Gastrocnemius medialis (tissue), 4 donors: ENCODE measurements around the gene MEIKIN. TPM values are rescaled to one million over a fixed set of nuclear protein-coding genes. Genes with fewer than 3 reads are reported as not detected.

Source experiments
- ATAC-seq, 2 donors: fragments of 150-250 bp; one replicate each; pipeline ENCODE4 v1.9.1; 2016
- DNase-seq, 2 donors: peaks; one replicate each; pipeline ENCODE4 v3.0.0-alpha.2; 2019
- H3K27ac ChIP-seq, 4 donors: fragments of 200-600 bp; sonication (generic); 1 replicate in 1 of 4; 2 replicates in 3 of 4; pipeline ENCODE4 v1.5.1; 2016 to 2018; ENCODE audit warnings: mild to moderate bottlenecking in 2 of 4, moderate library complexity in 1 of 4
- H3K27me3 ChIP-seq, 3 donors: fragments of 200-600 bp; sonication (generic) in 2 of 3; 1 replicate in 1 of 3; 2 replicates in 2 of 3; pipeline versions ENCODE4 v1.5.1 to v1.6.0; 2016 to 2019; ENCODE audit warnings: mild to moderate bottlenecking in 1 of 3, moderate library complexity in 1 of 3
- H3K36me3 ChIP-seq, 2 donors: fragments of 200-600 bp; sonication (generic) in 1 of 2; one replicate each; pipeline ENCODE4 v1.5.1; 2017 to 2018
- H3K4me1 ChIP-seq, 2 donors: fragments of 200-600 bp; sonication (generic) in 1 of 2; one replicate each; pipeline ENCODE4 v1.5.1; 2016 to 2017; ENCODE audit warnings: mild to moderate bottlenecking in 2 of 2
- H3K4me3 ChIP-seq, 4 donors: fragments of 200-600 bp; sonication (generic) in 3 of 4; 1 replicate in 1 of 4; 2 replicates in 3 of 4; pipeline ENCODE4 v1.5.1; 2016 to 2019; ENCODE audit warnings: mild to moderate bottlenecking in 2 of 4
- H3K9me3 ChIP-seq, 3 donors: fragments of 200-600 bp; sonication (generic) in 2 of 3; 1 replicate in 1 of 3; 2 replicates in 2 of 3; pipeline ENCODE4 v1.5.1; 2016 to 2019
- POLR2A ChIP-seq, 2 donors: fragments of 450-650 bp; IDR thresholded peaks; one replicate each; pipeline ENCODE4 v1.6.1; 2017; ENCODE audit warnings: antibody characterized with exemption in 2 of 2, mild to moderate bottlenecking in 2 of 2, moderate library complexity in 2 of 2
- in situ Hi-C, 4 donors: fragments of 200-750 bp; cut with MboI; loops; one replicate each; pipeline versions ENCODE4 v1.15.0 to v1.8.0; 2017; ENCODE audit warnings: low sequenced_read_pairs in 4 of 4
- intact Hi-C: fragments of 100-400 bp; cut with DNase I; formaldehyde crosslinking; loops from one replicate; pipeline ENCODE4 v1.15.1; 2023; ENCODE audit warnings: low total_unique reads
- total RNA-seq, 4 donors: library from RNA; depleted of rRNA; stranded (reverse); fragments of >200 nt; gene quantifications; one replicate each; pipeline versions ENCODE4 v1.1.0 to v1.2.3, GENCODE V29; 2016
- TF ChIP-seq, protein P1 (sequence below), 5 experiments: fragments of 450-650 bp in 3 of 5; fragments of 200-600 bp in 2 of 5; sonication (generic) in 2 of 5; IDR thresholded peaks in 4 of 5; conservative IDR thresholded peaks in 1 of 5; 1 replicate in 4 of 5; 2 replicates in 1 of 5; pipeline ENCODE4 v1.5.1; 2016 to 2019; ENCODE audit warnings: antibody characterized with exemption in 5 of 5, mild to moderate bottlenecking in 3 of 5, moderate library complexity in 3 of 5

Gene MEIKIN
- total RNA-seq, 4 donors from 2014 or later, result not detected

DNA sequence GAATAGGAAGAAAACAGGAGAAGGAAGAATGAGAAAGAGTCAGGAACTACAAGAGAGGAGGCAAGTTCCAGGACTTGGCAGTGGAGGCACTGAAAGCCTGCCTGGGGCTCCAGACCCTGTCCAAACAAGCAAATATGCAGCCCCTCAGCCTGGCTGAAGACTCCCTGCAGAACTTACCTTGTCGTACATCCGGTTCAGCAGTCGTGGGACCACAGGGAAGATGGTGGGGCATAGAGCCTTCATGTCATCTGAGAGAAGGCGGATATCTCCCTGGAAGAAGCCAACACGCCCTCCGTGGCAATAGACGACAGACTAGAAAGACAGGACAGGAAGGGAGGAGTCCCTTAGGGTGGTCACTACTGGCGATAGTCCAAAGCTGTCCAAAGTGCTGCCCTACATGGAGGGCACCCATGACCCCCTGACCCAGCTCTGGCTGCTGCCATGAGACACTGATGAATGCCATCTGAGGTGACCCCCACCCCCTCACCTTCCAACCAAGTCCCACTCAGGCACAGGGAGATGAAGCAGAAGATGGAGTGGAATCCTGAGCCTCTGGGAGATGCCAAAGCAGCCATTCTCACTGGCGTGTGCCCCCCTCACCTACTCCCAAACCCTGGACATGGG, 27.7 kb upstream of the MEIKIN start:
- no peak overlapping the region for H3K27ac ChIP-seq
- H3K4me3 ChIP-seq, result no peak overlapping the region
- no peak for DNase-seq
- no peaks in the 10 kb centered on the region for H3K4me1 ChIP-seq
- TF ChIP-seq, protein P1, sequence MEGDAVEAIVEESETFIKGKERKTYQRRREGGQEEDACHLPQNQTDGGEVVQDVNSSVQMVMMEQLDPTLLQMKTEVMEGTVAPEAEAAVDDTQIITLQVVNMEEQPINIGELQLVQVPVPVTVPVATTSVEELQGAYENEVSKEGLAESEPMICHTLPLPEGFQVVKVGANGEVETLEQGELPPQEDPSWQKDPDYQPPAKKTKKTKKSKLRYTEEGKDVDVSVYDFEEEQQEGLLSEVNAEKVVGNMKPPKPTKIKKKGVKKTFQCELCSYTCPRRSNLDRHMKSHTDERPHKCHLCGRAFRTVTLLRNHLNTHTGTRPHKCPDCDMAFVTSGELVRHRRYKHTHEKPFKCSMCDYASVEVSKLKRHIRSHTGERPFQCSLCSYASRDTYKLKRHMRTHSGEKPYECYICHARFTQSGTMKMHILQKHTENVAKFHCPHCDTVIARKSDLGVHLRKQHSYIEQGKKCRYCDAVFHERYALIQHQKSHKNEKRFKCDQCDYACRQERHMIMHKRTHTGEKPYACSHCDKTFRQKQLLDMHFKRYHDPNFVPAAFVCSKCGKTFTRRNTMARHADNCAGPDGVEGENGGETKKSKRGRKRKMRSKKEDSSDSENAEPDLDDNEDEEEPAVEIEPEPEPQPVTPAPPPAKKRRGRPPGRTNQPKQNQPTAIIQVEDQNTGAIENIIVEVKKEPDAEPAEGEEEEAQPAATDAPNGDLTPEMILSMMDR (IDR thresholded peaks at IDR 0.05 in 4 of 5, conservative IDR thresholded peaks at IDR 0.05 in 1 of 5), result no peak
- TF ChIP-seq POLR2A (IDR thresholded peaks at IDR 0.05), result no peak
- no peaks in the 10 kb centered on the region for H3K27me3 ChIP-seq
- H3K36me3 ChIP-seq, result no peaks in the 10 kb centered on the region
- in situ Hi-C loops (no loop called here), intact Hi-C loops (no loop called here)
- no peak for ATAC-seq
- no peaks in the 10 kb centered on the region for H3K9me3 ChIP-seq

DNA sequence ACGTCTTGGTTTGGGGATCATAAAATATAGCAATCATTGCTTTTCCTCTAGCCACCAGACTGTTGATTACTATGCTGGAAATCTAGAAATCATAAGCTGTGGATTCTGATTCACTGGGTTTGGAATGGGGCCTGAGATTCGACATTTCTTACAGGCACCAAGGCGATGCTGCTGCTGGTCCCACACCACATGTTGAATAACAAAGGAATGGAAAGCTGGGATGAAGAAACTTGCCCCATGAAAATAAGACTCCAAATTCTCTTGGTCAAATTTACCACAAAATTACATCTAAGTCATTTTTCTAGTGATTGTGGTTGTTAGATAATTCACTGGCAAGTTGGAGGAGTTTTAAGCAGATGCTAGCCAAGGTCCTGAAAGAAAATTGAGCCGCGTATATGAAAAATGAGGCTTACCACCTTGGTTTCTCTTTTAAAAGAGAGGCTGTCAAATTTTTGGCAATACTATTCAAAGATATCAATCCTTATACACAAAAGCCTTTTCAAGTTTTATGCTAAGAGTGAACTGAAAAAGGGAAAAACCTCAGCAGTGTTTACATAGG, 23.0 kb upstream of the MEIKIN start:
- Histone ChIP-seq H3K36me3 (no peaks in the 10 kb centered on the region), H3K4me1 (no peaks in the 10 kb centered on the region), H3K27ac (no peak overlapping the region), H3K27me3 (no peaks in the 10 kb centered on the region), H3K9me3 (no peaks in the 10 kb centered on the region), H3K4me3 (no peak overlapping the region)
- in situ Hi-C loops (no loop called here), intact Hi-C loops (no loop called here)
- ATAC-seq (no peak), DNase-seq (no peak)
- TF ChIP-seq POLR2A (IDR thresholded peaks at IDR 0.05), result no peak
- TF ChIP-seq, protein P1 (IDR thresholded peaks at IDR 0.05 in 4 of 5, conservative IDR thresholded peaks at IDR 0.05 in 1 of 5), result no peak

DNA sequence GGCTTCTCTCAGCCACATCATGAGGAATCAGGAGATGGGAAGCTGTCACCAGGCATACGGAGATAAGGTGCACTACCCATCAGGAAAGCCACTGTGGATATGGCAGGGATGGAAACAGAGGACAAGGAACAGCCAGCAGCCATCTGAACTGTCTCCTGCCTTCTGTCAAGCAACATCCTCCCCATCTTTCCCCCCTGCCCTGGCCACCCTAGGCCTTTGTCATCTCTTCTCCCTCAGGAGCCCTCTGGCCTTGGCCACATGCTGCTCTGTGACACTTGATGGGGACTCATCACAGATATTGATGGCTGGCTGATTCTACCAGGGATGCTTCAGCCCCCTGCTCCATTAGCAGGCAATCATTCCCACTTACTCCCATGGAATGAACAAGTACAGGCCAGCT, 21.1 kb upstream of the MEIKIN start:
- intact Hi-C loops, result no loop called here
- no peaks in the 10 kb centered on the region for H3K9me3 ChIP-seq
- no peaks in the 10 kb centered on the region for H3K27me3 ChIP-seq
- H3K4me3 ChIP-seq, result no peak overlapping the region
- H3K36me3 ChIP-seq, result no peaks in the 10 kb centered on the region
- in situ Hi-C loops, result no loop called here
- H3K4me1 ChIP-seq, result no peaks in the 10 kb centered on the region
- no peak overlapping the region for H3K27ac ChIP-seq
- no peak for TF ChIP-seq POLR2A (IDR thresholded peaks at IDR 0.05)
- TF ChIP-seq, protein P1 (IDR thresholded peaks at IDR 0.05 in 4 of 5, conservative IDR thresholded peaks at IDR 0.05 in 1 of 5), result no peak
- ATAC-seq, result no peak
- DNase-seq, result no peak

DNA sequence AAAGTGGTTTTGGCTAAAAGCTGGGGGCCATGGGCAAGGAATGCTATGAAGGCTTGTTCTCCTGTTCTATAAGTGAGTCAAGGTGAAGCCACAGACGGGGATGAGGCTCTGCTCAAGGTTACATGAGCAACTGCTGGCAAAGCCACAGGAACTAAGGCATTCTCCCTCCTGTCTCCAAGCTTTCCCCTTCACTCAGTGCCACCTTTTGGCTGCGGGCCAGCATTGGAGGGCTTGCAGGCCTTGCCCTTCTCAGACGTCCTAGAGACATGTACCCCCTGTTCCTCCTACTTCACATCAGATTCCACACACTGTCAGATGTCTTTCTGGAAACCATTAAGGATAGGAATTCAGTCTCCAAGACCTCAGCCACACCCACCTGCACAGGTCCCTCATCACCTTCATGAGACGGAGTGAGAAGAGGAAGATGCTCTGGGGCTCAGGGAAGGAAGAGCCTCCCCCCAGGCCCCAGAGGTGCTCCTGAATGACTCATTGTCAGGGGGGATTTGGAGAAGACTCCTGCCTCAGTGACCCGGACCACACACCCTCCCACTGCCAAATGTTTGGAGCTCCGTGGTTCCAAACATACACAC, 20.5 kb upstream of the MEIKIN start:
- no peak for DNase-seq
- no peak for ATAC-seq

More for the DNA sequence above, 20.5 kb upstream of the MEIKIN start:
- in situ Hi-C loops, result no loop called here
- no peaks in the 10 kb centered on the region for H3K9me3 ChIP-seq
- H3K27ac ChIP-seq, result no peak overlapping the region
- H3K36me3 ChIP-seq, result no peaks in the 10 kb centered on the region
- TF ChIP-seq, protein P1 (IDR thresholded peaks at IDR 0.05 in 4 of 5, conservative IDR thresholded peaks at IDR 0.05 in 1 of 5), result no peak
- TF ChIP-seq POLR2A (IDR thresholded peaks at IDR 0.05), result no peak
- intact Hi-C loops, result no loop called here
- H3K4me1 ChIP-seq, result no peaks in the 10 kb centered on the region
- no peak overlapping the region for H3K4me3 ChIP-seq
- H3K27me3 ChIP-seq, result no peaks in the 10 kb centered on the region
